ENCODE measurements around the gene TRUB2.

DNA sequence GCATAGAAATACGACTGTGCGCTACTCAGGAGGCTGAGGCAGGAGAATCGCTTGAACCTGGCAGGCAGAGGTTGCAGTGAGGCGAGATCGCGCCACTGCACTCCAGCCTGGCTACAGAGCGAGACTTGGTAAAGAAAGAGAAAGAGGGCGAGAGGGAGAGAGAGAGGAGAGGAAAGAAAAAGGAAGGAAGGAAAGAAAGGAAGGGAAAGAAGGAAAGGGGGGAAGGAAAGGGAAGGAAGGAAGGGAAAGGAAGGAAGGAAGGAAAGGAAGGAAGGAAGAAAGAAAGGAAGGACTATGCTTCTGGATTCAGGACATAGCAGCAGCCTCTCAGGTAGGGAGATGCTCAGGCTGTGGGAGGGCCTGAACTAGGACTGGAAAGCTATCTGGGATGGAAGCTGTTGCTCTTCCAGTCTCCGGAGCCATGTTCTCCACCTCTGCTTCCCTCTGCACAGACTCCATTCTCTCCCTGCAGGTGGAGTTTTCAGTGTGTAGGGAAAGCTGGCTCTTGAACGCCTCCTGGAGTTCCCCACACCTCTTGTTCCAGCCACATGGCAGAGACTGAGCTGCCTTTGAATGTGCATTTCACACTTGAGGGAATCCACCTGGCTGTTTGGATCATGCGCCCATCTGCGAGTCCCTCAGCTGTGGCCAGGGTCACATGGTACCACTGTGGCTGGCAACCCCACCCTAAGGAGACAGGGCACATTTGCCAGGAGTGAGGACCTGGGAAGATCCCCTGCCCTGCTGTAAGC is 37.0 kb downstream of the TRUB2 start:
- TF ChIP-seq, protein P1, sequence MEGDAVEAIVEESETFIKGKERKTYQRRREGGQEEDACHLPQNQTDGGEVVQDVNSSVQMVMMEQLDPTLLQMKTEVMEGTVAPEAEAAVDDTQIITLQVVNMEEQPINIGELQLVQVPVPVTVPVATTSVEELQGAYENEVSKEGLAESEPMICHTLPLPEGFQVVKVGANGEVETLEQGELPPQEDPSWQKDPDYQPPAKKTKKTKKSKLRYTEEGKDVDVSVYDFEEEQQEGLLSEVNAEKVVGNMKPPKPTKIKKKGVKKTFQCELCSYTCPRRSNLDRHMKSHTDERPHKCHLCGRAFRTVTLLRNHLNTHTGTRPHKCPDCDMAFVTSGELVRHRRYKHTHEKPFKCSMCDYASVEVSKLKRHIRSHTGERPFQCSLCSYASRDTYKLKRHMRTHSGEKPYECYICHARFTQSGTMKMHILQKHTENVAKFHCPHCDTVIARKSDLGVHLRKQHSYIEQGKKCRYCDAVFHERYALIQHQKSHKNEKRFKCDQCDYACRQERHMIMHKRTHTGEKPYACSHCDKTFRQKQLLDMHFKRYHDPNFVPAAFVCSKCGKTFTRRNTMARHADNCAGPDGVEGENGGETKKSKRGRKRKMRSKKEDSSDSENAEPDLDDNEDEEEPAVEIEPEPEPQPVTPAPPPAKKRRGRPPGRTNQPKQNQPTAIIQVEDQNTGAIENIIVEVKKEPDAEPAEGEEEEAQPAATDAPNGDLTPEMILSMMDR (optimal IDR thresholded peaks at IDR 0.05 in 1 of 3, IDR thresholded peaks at IDR 0.05 in 1 of 3, conservative IDR thresholded peaks at IDR 0.05 in 1 of 3; ENCODE audit: extremely low read depth in 1 of 3, insufficient read depth in 2 of 3, low read length in 3 of 3), result no peak
- no peak for TF ChIP-seq EZH2 (IDR thresholded peaks at IDR 0.05; ENCODE audit: low read length)

All from keratinocyte (primary cell).